HG03097 (cell line): ENCODE measurements around the gene PDGFA.

Source experiments
- ATAC-seq: cut with Tn5 transposase; IDR thresholded peaks from one replicate; pipeline ENCODE4 v1.9.1; 2021; ENCODE audit not compliant: unreplicated experiment, low FRiP score

The PDGFA gene

GRCh38 chr7:451255-452225 is 68.1 kb downstream of the PDGFA start:
- no peak for ATAC-seq

GRCh38 chr7:450741-451140 is 68.9 kb downstream of the PDGFA start:
- no peak for ATAC-seq

DNA sequence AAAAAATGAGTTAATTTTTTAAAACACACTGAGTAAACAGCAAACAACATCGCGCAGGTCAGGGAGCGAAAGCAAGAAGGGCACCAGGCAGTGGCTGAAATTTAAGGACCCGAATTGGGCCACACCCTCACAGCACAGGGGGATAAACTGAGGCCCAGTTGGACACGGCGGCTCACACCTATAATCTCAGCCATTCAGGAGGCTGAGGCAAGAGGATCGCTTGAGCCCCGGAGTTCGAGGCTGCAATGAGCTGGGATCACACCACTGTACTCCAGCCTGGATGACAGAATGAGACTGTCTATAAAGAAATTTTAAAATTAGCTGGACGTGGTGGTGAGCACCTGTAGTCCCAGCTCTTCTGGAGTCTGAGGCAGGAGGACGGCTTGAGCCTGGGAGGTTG is 69.6 kb downstream of the PDGFA start:
- ATAC-seq: no peak

DNA sequence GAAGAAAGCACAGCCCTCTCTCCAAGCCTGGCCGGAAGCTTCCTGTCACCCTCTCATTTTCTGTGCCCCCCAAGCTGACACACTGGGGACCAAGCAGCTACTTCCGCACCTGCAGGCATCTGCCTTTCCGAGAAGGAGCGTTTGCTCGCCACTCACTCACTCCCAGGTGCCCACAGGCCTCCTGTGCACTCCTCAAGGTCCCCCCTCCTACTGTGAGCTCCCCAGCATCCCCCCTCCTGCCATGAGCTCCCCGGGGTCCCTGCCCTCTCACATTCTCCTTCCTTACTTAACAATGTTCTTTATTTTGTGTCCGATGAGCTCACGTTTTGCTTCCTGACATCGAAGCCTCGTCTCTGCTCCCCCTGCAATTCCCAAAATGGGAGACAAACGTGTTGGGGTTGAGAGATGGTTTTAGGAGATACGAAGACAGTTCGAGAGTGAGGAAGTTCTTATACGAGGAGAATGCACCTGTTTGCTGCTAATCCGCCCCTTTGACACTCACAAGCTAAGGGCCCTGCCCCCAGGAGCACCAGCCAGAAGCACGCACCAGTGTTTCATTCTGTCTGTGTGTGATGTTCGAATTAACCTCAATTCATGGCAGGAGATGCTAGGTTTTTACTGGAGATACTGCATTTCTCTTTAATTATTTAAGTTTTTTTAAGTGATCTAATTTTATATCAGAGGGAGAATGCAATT is 70.2 kb downstream of the PDGFA start:
- no peak for ATAC-seq

- no peak for ATAC-seq
These were observed 72.1 kb downstream of the PDGFA start for GRCh38 chr7:447523-447922.
